MM.1S (cell line): ENCODE data around the gene FRS3.

Experiments
- DNase-seq: peaks from one replicate; pipeline ENCODE4 v3.0.0-alpha.2; 2015
- H2AFZ ChIP-seq: fragments of 300-600 bp; sonication (generic); 2 replicates; pipeline ENCODE4 v1.6.0; 2016; ENCODE audit warnings: antibody characterized with exemption, low read length
- H3F3A ChIP-seq: fragments of 300-600 bp; sonication (generic); 2 replicates; pipeline ENCODE4 v1.6.1; 2016; ENCODE audit warnings: mild to moderate bottlenecking, antibody characterized with exemption, low read length, moderate library complexity, mixed read lengths; ENCODE audit not compliant: insufficient read depth
- H3K27ac ChIP-seq: fragments of 300-600 bp; sonication (generic); 2 replicates; pipeline ENCODE4 v1.5.1; 2016; ENCODE audit warnings: mild to moderate bottlenecking, low read length
- H3K27me3 ChIP-seq: fragments of 300-600 bp; sonication (generic); replicated peaks from 2 replicates; pipeline ENCODE4 v1.6.0; 2016; ENCODE audit warnings: low read length; ENCODE audit not compliant: insufficient read depth
- H3K36me3 ChIP-seq: fragments of 300-600 bp; sonication (generic); replicated peaks from 2 replicates; pipeline ENCODE4 v1.6.1; 2016; ENCODE audit warnings: mild to moderate bottlenecking, low read length, mixed read lengths; ENCODE audit not compliant: insufficient read depth
- H3K4me1 ChIP-seq: fragments of 300-600 bp; sonication (generic); 2 replicates; pipeline ENCODE4 v1.6.1; 2016; ENCODE audit warnings: low read length, mixed read lengths
- H3K4me2 ChIP-seq: fragments of 300-600 bp; sonication (generic); 2 replicates; pipeline ENCODE4 v1.6.0; 2016; ENCODE audit warnings: low read depth, low read length
- H3K4me3 ChIP-seq: fragments of 300-600 bp; sonication (generic); 2 replicates; pipeline ENCODE4 v1.5.1; 2016; ENCODE audit warnings: low read length, mixed read lengths
- H3K79me2 ChIP-seq: fragments of 300-600 bp; sonication (generic); 2 replicates; pipeline ENCODE4 v1.6.1; 2016; ENCODE audit warnings: mixed run types, low read length, mixed read lengths
- H3K9ac ChIP-seq: fragments of 300-600 bp; sonication (generic); 2 replicates; pipeline ENCODE4 v1.6.1; 2016; ENCODE audit warnings: low read length, mixed read lengths
- H3K9me2 ChIP-seq: fragments of 300-600 bp; sonication (generic); replicated peaks from 2 replicates; pipeline ENCODE4 v1.6.1; 2016; ENCODE audit warnings: mild to moderate bottlenecking, low read length, mixed read lengths; ENCODE audit not compliant: insufficient read depth
- H3K9me3 ChIP-seq: fragments of 300-600 bp; sonication (generic); replicated peaks from 2 replicates; pipeline ENCODE4 v1.6.1; 2016; ENCODE audit warnings: mild to moderate bottlenecking, low read length, mixed read lengths; ENCODE audit not compliant: insufficient read depth
- H4K20me1 ChIP-seq: fragments of 300-600 bp; sonication (generic); 2 replicates; pipeline ENCODE4 v1.6.1; 2016; ENCODE audit warnings: mild to moderate bottlenecking, low read length, moderate library complexity, mixed read lengths; ENCODE audit not compliant: insufficient read depth
- CTCF ChIP-seq: fragments of 300-600 bp; sonication (generic); IDR thresholded peaks from 2 replicates; pipeline ENCODE4 v1.5.1; 2016; ENCODE audit warnings: antibody characterized with exemption, low read length, mixed read lengths
- EZH2 ChIP-seq: fragments of 300-600 bp; sonication (generic); optimal IDR thresholded peaks from 2 replicates; pipeline ENCODE3; 2017; ENCODE audit warnings: low read depth, mild to moderate bottlenecking, antibody characterized with exemption, low read length, mixed read lengths
- EZH2phosphoT487 ChIP-seq: fragments of 300-600 bp; sonication (generic); IDR thresholded peaks from 2 replicates; pipeline ENCODE4 v1.6.1; 2018; ENCODE audit warnings: antibody characterized with exemption, low read length

Gene FRS3

GRCh38 chr6:41791305-41791704 is 11.6 kb upstream of the FRS3 start:
- Histone ChIP-seq H2AFZ (no peak overlapping the region), H3K4me3 (no peak overlapping the region), H3K9me3 (no peaks in the 10 kb centered on the region), H3K79me2 (peaks cover 22% of the 10 kb centered on the region), H3K36me3 (no peaks in the 10 kb centered on the region), H3K27me3 (no peaks in the 10 kb centered on the region), H3K27ac (no peak overlapping the region), H3F3A (peaks cover 8% of the 10 kb centered on the region), H3K4me2 (no peak overlapping the region), H3K4me1 (0 out of 2 replicates have a peak, but pooled peaks cover 3% of the 10 kb centered on the region), H4K20me1 (no peaks in the 10 kb centered on the region), H3K9ac (no peak overlapping the region), H3K9me2 (no peaks in the 10 kb centered on the region)
- no peak for DNase-seq
- TF ChIP-seq CTCF = no peak
- no peak for TF ChIP-seq EZH2
- TF ChIP-seq EZH2phosphoT487 = no peak

GRCh38 chr6:41790045-41790444 is 10.3 kb upstream of the FRS3 start:
- peaks cover 9% of the 10 kb centered on the region for H3K27me3 ChIP-seq
- TF ChIP-seq EZH2 (no peak), CTCF (no peak), EZH2phosphoT487 (no peak)
- H3K9ac ChIP-seq = no peak overlapping the region
- H3K9me3 ChIP-seq = no peaks in the 10 kb centered on the region
- no peak overlapping the region for H3K4me3 ChIP-seq
- no peak overlapping the region for H3K4me2 ChIP-seq
- peaks cover 8% of the 10 kb centered on the region for H3F3A ChIP-seq
- H3K9me2 ChIP-seq = no peaks in the 10 kb centered on the region
- H3K4me1 ChIP-seq = peaks cover 7% of the 10 kb centered on the region; the same call in 1 of the 2 replicates
- H2AFZ ChIP-seq = no peak overlapping the region
- H4K20me1 ChIP-seq = no peaks in the 10 kb centered on the region
- no peak for DNase-seq
- no peaks in the 10 kb centered on the region for H3K36me3 ChIP-seq
- no peak overlapping the region for H3K27ac ChIP-seq
- H3K79me2 ChIP-seq = peaks cover 22% of the 10 kb centered on the region

- H3K79me2 ChIP-seq = peaks cover 22% of the 10 kb centered on the region
- TF ChIP-seq CTCF = no peak
- TF ChIP-seq EZH2 = no peak
- no peak for TF ChIP-seq EZH2phosphoT487
- no peaks in the 10 kb centered on the region for H4K20me1 ChIP-seq
- H3K4me3 ChIP-seq = no peak overlapping the region
- no peaks in the 10 kb centered on the region for H3K9me2 ChIP-seq
- H3K9me3 ChIP-seq = no peaks in the 10 kb centered on the region
- H3K4me2 ChIP-seq = peak overlapping the region; percentile 13; the same call in 1 of the 2 replicates
- H3K27ac ChIP-seq = no peak overlapping the region
- H2AFZ ChIP-seq = no peak overlapping the region
- H3K4me1 ChIP-seq = peaks cover 7% of the 10 kb centered on the region; the same call in 1 of the 2 replicates
- peaks cover 15% of the 10 kb centered on the region for H3K27me3 ChIP-seq
- H3F3A ChIP-seq = peaks cover 8% of the 10 kb centered on the region
- no peak overlapping the region for H3K9ac ChIP-seq
- no peaks in the 10 kb centered on the region for H3K36me3 ChIP-seq
- DNase-seq = no peak
Measured at GRCh38 chr6:41789390-41789724, 9.7 kb upstream of the FRS3 start.
